SU-DHL-6 (cell line): ENCODE measurements around the gene DTYMK.

Source experiments
- CTCF ChIP-seq: fragments of 200-600 bp; sonication (generic); IDR thresholded peaks from one replicate; pipeline ENCODE4 v1.5.1; 2017; ENCODE audit warnings: antibody characterized with exemption, mild to moderate bottlenecking, low read length, moderate library complexity; ENCODE audit not compliant: insufficient read depth, poor library complexity, severe bottlenecking
- EZH2phosphoT487 ChIP-seq: fragments of 200-600 bp; sonication (generic), shearing (Covaris generic); conservative IDR thresholded peaks from 2 replicates; pipeline ENCODE4 v1.6.1; 2018; ENCODE audit warnings: mild to moderate bottlenecking, antibody characterized with exemption, low read length, moderate library complexity, mixed read lengths

- TF ChIP-seq CTCF (no peak), EZH2phosphoT487 (no peak)
Measured at GRCh38 chr2:241701399-241702154, 15.0 kb upstream of the DTYMK start, which contains the start of gene ING5.
